Tibial artery (tissue), 4 donors: Measurements from ENCODE around the gene UGGT1.

ENCODE experiments used
- DNase-seq, 2 donors: peaks; one replicate each; pipeline ENCODE4 v3.0.0-alpha.2; 2019
- H3K27ac ChIP-seq, 2 donors: fragments of 200-600 bp; sonication (generic) in 1 of 2; 1 replicate in 1 of 2; 2 replicates in 1 of 2; pipeline ENCODE4 v1.5.1; 2018 to 2019; ENCODE audit warnings: mild to moderate bottlenecking in 1 of 2
- H3K27me3 ChIP-seq, 2 donors: fragments of 200-600 bp; sonication (generic) in 1 of 2; one replicate each; pipeline versions ENCODE4 v1.5.1 to v1.6.0; 2016 to 2019
- H3K36me3 ChIP-seq, 3 donors: fragments of 200-600 bp; sonication (generic) in 2 of 3; one replicate each; pipeline ENCODE4 v1.5.1; 2016 to 2019; ENCODE audit warnings: mild to moderate bottlenecking in 2 of 3
- H3K4me1 ChIP-seq, 4 donors: fragments of 200-600 bp; sonication (generic) in 2 of 4; 1 replicate in 3 of 4; 2 replicates in 1 of 4; pipeline ENCODE4 v1.5.1; 2016 to 2019
- H3K4me3 ChIP-seq, 2 donors: fragments of 200-600 bp; sonication (generic) in 1 of 2; 1 replicate in 1 of 2; 2 replicates in 1 of 2; pipeline ENCODE4 v1.5.1; 2018 to 2019; ENCODE audit warnings: mild to moderate bottlenecking in 2 of 2
- H3K9me3 ChIP-seq, 3 donors: fragments of 200-600 bp; sonication (generic) in 1 of 3; one replicate each; pipeline ENCODE4 v1.5.1; 2016 to 2019
- CTCF ChIP-seq, 2 experiments: fragments of 200-600 bp in 1 of 2; fragments of 450-650 bp in 1 of 2; IDR thresholded peaks; one replicate each; pipeline ENCODE4 v1.5.1; 2017 to 2019; ENCODE audit warnings: antibody characterized with exemption in 2 of 2, mild to moderate bottlenecking in 1 of 2, moderate library complexity in 1 of 2
- intact Hi-C: fragments of 100-400 bp; cut with DNase I; formaldehyde crosslinking; loops from one replicate; pipeline ENCODE4 v1.15.0; 2023; ENCODE audit warnings: low total_unique reads

UGGT1 gene

GRCh38 chr2:128158176-128158575, 67.2 kb downstream of the UGGT1 start:
- TF ChIP-seq CTCF (IDR thresholded peaks at IDR 0.05) = no peak
- peaks cover 55 to 87% (median 71%) of the 10 kb centered on the region in 3 donors for H3K36me3 ChIP-seq
- no peak overlapping the region for H3K27ac ChIP-seq
- no peaks in the 10 kb centered on the region for H3K27me3 ChIP-seq
- no peak for DNase-seq
- no peaks in the 10 kb centered on the region for H3K9me3 ChIP-seq
- H3K4me1 ChIP-seq = no peaks in the 10 kb centered on the region
- H3K4me3 ChIP-seq = no peak overlapping the region
- intact Hi-C loops = no loop called here

DNA sequence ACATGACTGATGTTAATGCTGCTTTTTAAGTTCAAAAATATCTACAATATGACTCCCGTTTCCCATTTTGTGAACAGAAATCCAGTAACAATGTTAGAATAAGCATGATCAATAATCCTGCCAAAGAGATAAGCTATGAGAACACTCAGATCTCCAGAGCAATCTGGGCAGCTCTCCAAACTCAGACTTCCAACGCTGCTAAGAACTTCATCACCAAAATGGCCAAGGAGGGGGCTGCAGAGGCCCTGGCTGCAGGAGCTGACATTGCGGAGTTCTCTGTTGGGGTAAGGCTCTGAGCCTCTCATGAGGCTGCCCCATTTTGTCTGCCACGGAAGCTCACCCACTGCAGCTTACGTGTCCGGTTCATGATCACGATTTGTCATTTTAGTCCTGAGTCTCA, 68.4 kb downstream of the UGGT1 start:
- TF ChIP-seq CTCF (IDR thresholded peaks at IDR 0.05) = no peak
- Histone ChIP-seq H3K27me3 (no peaks in the 10 kb centered on the region), H3K27ac (no peak overlapping the region), H3K4me1 (no peaks in the 10 kb centered on the region), H3K9me3 (no peaks in the 10 kb centered on the region), H3K36me3 (peaks cover 43 to 74% (median 61%) of the 10 kb centered on the region in 3 donors), H3K4me3 (no peak overlapping the region)
- DNase-seq = no peak
- intact Hi-C loops = no loop called here

DNA sequence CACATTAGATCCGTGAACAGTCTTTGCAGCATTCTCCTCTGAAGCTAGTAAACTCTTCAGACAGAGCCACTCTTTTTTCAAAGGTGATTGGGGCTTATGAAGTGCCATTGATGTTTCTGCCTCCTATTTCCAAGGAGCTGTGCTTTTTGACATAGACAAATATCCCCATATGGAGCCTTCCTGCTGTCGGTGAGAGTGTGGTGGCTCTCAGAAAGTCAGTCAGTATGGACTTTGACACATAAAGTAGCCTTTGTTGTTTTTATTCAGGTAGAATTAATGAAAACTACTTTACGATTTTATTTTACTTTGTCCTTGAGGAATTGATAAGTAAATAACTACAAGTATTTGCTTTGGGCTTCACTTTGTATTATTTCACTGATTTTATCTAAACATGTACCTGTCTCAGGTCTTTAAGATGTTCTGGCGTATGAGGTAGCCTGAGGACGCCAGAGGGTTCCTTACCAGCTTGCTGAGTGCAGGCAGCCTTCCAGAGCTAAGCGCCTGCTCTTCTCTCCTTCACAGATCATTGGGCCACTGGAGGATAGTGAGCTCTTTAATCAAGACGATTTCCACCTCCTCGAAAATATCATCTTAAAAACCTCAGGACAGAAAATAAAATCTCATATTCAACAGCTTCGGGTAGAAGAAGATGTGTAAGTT, 69.7 kb downstream of the UGGT1 start:
- intact Hi-C loops = no loop called here
- H3K4me1 ChIP-seq = no peaks in the 10 kb centered on the region
- H3K27ac ChIP-seq = no peak overlapping the region
- DNase-seq = no peak
- H3K27me3 ChIP-seq = no peaks in the 10 kb centered on the region
- H3K9me3 ChIP-seq = no peaks in the 10 kb centered on the region
- TF ChIP-seq CTCF (IDR thresholded peaks at IDR 0.05) = no peak
- H3K4me3 ChIP-seq = no peak overlapping the region
- H3K36me3 ChIP-seq = peaks cover 52 to 75% (median 64%) of the 10 kb centered on the region in 3 donors

DNA sequence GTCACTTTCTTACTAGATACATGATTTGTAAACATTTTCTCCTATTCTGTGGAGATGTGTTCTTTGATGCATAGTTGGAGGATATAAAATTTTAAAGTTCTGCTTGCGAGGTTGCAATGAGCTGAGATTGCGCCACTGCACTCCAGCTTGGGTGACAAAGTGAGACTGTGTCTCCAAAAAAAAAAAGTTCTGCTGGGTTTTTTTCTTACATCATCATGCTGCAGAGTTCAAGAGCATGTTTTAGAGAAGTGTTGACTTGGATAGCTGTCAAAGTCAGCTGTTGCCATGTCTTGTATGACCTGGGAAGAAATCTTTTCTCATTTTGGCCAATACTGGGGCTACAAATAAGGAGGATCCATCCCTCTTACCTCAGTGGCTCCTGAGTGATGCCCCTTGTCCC, 71.3 kb downstream of the UGGT1 start:
- H3K4me3 ChIP-seq = no peak overlapping the region
- TF ChIP-seq CTCF (IDR thresholded peaks at IDR 0.05) = no peak
- no peak for DNase-seq
- H3K27ac ChIP-seq = no peak overlapping the region
- no peaks in the 10 kb centered on the region for H3K9me3 ChIP-seq
- H3K4me1 ChIP-seq = no peaks in the 10 kb centered on the region
- peaks cover 58 to 78% (median 69%) of the 10 kb centered on the region in 3 donors for H3K36me3 ChIP-seq
- no peaks in the 10 kb centered on the region for H3K27me3 ChIP-seq
- intact Hi-C loops = no loop called here

DNA sequence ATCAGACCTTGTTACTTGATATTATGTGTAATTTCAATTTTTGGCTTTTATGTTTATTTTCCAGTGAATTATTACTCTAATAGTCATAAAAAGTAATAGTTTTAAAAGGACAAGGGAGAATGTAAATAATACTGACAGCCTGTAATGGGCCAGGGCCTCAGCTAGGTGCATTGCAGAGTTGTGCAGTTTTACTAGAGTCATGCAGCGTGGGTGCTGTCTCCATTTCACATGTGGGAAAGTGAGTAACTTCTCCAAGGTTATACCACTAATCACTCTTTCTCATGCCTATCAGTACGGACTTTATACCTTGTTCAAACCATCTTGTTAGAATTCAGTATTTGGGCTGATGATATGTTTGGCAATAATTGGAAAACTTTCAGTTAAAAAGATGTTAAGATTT, 73.3 kb downstream of the UGGT1 start:
- TF ChIP-seq CTCF (IDR thresholded peaks at IDR 0.05) = no peak
- no peaks in the 10 kb centered on the region for H3K27me3 ChIP-seq
- peaks cover 61 to 73% (median 62%) of the 10 kb centered on the region in 3 donors for H3K36me3 ChIP-seq
- no peak overlapping the region for H3K4me3 ChIP-seq
- H3K27ac ChIP-seq = no peak overlapping the region
- no peaks in the 10 kb centered on the region for H3K4me1 ChIP-seq
- intact Hi-C loops = no loop called here
- no peak for DNase-seq
- H3K9me3 ChIP-seq = no peaks in the 10 kb centered on the region
